ENCODE measurements around the gene AKR1C1.
"Not testable (repeated sequence)": the region's sequence is repeated elsewhere in the genome, so short reads cannot be mapped to it uniquely, and the experiment has no call there.

Gene AKR1C1

GRCh38 chr10:4947635-4948596 lies 15.3 kb upstream of the AKR1C1 start:
- no peak for DNase-seq

- not testable (repeated sequence) for DNase-seq
These were observed 11.6 kb upstream of the AKR1C1 start for GRCh38 chr10:4951512-4952162.

- DNase-seq = no peak
These were observed 9.8 kb upstream of the AKR1C1 start for GRCh38 chr10:4953405-4953804.

- peak in 1 of 2 experiments; percentile 29 for DNase-seq
These were observed 7.1 kb upstream of the AKR1C1 start for GRCh38 chr10:4956088-4956487.

- peak; percentile 25 to 46 for DNase-seq
These were observed 6.1 kb upstream of the AKR1C1 start for GRCh38 chr10:4956955-4957645.

- not testable (repeated sequence) for DNase-seq
These were observed 1.7 kb upstream of the AKR1C1 start for GRCh38 chr10:4961558-4961957.

- DNase-seq = not testable (repeated sequence)
These were observed 907 bp upstream of the AKR1C1 start for GRCh38 chr10:4962308-4962707.

GRCh38 chr10:4963815-4964154 lies 570 bp downstream of the AKR1C1 start:
- DNase-seq = not testable (repeated sequence)

DNA sequence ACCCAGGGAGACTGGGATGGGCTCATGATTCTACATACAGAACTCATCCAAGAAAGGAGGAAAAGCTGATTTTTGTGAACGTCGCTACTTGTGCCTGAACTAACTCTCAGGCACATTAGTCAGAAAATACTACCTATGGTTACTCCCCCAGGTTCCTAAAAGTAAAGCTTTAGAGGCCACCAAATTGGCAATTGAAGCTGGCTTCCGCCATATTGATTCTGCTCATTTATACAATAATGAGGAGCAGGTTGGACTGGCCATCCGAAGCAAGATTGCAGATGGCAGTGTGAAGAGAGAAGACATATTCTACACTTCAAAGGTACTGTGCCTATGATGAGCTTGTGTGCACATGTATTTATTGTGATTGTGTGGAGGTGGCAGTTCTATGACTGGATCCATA lies 2.5 kb downstream of the AKR1C1 start:
- not testable (repeated sequence) for DNase-seq

DNA sequence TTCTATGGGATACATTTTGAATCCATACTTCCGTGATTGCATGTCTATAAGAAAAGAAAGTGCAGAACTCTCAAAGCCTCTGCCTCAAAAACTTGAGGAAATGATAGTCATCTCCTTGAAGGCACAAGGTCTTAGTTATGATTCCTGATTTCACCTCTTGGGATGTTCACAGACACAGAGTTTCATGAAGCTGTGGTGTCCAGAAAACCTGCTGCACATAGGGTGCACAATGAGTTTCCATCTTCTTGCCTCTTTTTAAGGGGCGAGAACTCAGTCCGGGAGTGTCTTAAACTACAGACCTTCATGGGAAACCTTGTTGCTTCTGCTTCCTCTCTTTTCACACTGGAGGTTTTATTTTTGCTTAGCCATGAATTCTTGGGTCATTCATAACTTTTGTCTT lies 4.0 kb downstream of the AKR1C1 start:
- not testable (repeated sequence) for DNase-seq

DNA sequence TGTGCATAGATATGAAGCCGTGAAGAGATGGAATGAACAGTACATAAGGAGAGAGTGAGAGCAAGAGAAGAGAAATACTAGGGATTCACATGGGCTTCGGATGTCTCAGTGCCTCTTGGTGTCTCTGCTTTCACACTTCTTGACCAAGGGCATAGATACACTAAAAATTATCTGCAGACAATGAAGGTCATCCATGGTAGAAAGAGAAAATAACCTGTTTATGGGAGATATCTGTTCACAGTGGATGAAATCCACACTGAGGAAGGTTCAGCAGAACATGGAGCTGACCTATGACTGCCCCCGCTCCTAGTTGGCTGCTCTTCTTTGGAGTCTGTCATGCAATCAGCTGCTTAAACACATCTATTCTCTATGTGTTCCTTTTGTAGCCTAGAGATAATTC lies 6.1 kb downstream of the AKR1C1 start:
- not testable (repeated sequence) for DNase-seq

- not testable (repeated sequence) for DNase-seq
These were observed 7.1 kb downstream of the AKR1C1 start for GRCh38 chr10:4970362-4970761.

GRCh38 chr10:4972369-4973142 lies 9.3 kb downstream of the AKR1C1 start:
- not testable (repeated sequence) for DNase-seq

DNA sequence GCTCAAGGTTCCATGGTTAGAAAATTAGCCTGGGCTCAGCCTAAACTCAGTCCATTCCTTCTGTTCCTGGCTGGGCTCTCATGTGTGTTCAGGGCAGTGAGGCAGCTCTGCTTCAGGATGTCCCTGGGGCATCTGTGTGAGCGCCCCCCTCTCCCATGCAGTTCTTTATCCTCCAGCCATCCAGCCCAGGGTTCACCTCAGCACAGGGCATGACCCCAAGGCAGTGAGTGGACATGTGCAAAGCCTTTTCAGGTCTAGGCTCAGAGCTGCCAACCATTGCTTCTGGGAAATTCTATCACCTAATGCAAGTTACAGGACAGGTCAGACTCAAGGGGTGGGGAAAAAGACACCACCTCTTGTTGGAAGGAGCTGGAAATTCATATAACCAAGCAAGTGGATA lies 10.1 kb downstream of the AKR1C1 start:
- DNase-seq = not testable (repeated sequence)

DNA sequence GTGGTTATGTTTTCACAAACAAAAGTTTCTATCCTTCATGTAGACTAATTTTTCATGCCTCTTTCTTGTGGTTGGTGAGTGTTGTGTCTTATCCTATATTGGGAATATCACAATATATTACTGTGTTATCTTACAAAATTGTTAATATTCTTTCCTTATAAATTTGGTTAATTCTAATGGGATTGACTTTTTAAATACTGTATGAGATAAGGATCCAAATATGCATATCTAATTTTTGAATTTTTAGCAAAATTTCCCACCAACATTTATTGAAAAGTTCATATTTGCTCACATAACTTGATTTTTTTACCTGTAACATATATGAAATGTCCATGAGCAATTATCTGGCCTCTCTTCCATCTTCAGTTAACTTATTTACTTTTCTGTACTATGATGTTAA lies 11.2 kb downstream of the AKR1C1 start:
- not testable (repeated sequence) for DNase-seq

DNA sequence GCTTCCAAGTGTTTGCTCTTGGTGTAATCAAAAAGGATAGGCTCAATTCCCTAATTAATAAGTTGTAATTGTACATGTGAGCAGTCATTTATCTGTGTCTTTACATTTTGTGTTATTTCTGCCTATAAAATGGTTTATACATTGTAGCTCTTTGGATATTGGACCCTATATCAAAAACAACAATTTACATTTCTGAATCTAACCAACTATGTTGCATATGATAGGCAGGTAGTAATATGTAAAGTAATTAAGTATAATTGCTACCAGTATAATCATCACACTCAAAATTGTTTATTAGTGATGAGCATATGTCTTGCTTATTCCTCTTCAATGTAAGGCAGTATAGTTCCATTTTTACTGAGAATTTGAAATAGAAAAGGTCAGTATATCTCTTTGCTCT lies 13.8 kb downstream of the AKR1C1 start:
- DNase-seq = no peak

DNA sequence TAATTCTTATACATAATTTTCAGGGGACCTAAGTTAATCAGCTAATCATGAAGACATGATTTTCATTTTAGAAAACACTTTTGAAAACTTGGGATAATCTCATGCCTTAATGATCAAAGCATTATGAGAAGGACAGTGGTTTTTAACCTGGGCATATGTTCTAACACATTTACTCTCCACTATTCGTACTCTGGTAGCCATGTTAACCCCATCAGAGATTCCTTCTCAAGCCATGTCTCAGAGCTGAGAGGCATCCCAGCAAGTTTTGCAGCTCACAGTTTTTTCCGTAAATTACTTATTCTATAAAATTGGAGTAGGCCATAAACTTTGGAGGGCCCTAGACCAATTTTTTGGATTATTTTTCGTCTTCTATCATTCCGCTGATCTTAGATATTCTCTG lies 15.7 kb downstream of the AKR1C1 start:
- no peak for DNase-seq

GRCh38 chr10:4980793-4981192 lies 17.6 kb downstream of the AKR1C1 start:
- no peak for DNase-seq

- DNase-seq = peak; percentile 50 to 66
These were observed 18.7 kb downstream of the AKR1C1 start for GRCh38 chr10:4981722-4982471.

DNA sequence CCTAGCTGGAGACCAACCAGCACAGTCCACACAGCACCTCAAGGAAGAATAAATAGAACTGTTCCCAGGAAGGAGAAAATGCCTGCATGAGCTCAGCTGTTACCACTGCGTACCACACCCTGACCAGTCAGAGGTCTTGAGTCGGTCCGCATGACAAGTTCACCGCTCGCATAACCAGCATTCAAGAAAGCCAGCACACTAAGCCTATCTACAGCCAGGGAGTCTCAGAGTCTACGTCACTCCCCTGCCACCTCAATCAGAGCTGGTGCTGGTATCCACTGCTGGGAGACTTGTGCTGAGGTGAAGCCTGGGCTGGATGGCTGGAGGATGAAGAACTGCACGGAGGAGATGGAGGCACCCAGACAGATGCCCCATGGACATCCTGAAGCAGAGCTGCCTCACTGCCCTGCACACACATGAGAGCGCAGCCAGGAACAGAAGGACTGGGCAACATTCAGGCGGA lies 19.6 kb downstream of the AKR1C1 start:
- no peak for DNase-seq

DNA sequence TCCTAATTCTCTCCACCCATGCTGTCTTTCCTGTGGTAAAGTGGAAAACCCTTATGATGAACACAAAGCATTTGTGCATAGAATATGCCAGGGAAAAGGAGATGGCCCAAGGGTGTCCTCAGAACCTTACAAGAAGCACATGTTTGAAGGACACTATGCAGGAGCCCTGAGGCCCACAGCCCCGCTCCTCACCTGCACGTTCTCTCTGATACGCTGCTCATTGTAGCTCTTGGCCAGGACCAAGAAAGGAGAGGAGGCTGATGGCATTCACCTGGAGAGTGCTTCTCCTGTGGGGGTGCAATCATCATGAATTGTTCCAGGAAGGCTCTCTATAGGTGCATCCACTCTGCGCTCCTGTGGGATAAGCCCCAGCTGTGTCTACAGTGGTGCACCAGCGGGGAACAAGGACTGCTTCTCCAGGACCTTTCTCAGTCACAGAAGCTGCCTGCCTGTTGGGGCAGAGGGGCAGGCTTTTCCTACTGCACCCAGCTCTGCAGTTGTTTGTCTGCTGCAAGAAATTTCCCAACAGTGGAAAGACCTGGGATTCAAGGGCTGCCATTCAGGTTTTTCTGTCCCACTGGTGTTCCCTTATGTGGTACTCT lies 20.5 kb downstream of the AKR1C1 start:
- DNase-seq = no peak

All from SHP77 (cell line).